Urinary bladder (tissue), 4 donors: ENCODE data around the gene LDLR. TPM values are rescaled to one million over a fixed set of nuclear protein-coding genes. Genes with fewer than 3 reads are reported as not detected.
A peak's percentile ranks its signal among the peaks of the same experiment; 100 is the strongest.
"Not testable (repeated sequence)": the region's sequence is repeated elsewhere in the genome, so short reads cannot be mapped to it uniquely, and the experiment has no call there.

Experiments used
- DNase-seq: peaks from one replicate; pipeline ENCODE4 v3.0.0-alpha.2; 2015; ENCODE audit errors: extremely low spot score
- H3K27ac ChIP-seq: one replicate; pipeline ENCODE4 v1.5.1; 2013; ENCODE audit warnings: low read depth, mild to moderate bottlenecking, moderate library complexity
- H3K36me3 ChIP-seq: one replicate; pipeline ENCODE4 v1.6.1; 2013; ENCODE audit warnings: mild to moderate bottlenecking, moderate library complexity; ENCODE audit not compliant: insufficient read depth
- H3K4me1 ChIP-seq: one replicate; pipeline ENCODE4 v1.6.1; 2013; ENCODE audit warnings: mild to moderate bottlenecking, moderate library complexity; ENCODE audit not compliant: insufficient read depth
- H3K4me3 ChIP-seq: one replicate; pipeline ENCODE4 v1.5.1; 2013; ENCODE audit warnings: low read depth, low read length
- WGBS: extraction: QIAGEN DNeasy Blood & Tissue Kit; methylation state at CpG from one replicate; pipeline ENCODE4 v1.1.7; 2013; 5-methylcytosine and 5-hydroxymethylcytosine counted together
- polyA plus RNA-seq: library from polyadenylated mRNA; stranded (reverse); fragments of 200-250 nt; gene quantifications from one replicate; pipeline ENCODE4 v1.2.3, GENCODE V29; 2013
- total RNA-seq: library from RNA; depleted of rRNA; stranded (reverse); fragments of >200 nt; gene quantifications from one replicate; pipeline ENCODE4 v1.2.3, GENCODE V29; 2014
- donor health status: healthy with polysubstance abuse.
- donor health status: healthy.

LDLR gene
- total and polyA plus RNA-seq, 2 donors = 44.9 to 48.6 TPM

GRCh38 chr19:11145536-11145924 is 56.3 kb downstream of the LDLR start:
- H3K4me1 ChIP-seq = no peaks in the 10 kb centered on the region
- no peak overlapping the region for H3K27ac ChIP-seq

DNA sequence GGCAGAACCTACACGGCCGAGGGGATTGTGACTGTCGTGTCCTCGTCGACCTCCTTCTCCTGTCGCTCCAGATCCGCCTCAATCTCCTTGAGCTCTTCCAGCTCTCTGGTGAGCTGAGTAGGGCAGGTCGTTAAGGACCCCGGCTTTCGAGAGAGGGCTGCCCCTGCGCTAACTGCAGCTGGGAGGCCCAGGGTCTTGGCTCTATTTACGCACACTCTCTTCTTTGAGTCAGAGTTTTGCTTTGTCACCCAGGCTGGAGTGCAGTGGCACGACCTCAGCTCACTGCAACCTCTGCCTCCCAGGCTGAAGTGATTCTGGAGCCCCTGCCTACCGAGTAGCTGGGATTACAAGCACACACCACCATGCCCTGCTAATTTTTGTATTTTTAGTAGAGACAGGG is 58.7 kb downstream of the LDLR start:
- no peaks in the 10 kb centered on the region for H3K4me1 ChIP-seq

More at GRCh38 chr19:11145536-11145924, 56.3 kb downstream of the LDLR start:
- 97% methylated on average over 3 of the region's 3 CpGs for WGBS
- no peak for DNase-seq
- no peak overlapping the region for H3K4me3 ChIP-seq
- no peaks in the 10 kb centered on the region for H3K36me3 ChIP-seq

DNA sequence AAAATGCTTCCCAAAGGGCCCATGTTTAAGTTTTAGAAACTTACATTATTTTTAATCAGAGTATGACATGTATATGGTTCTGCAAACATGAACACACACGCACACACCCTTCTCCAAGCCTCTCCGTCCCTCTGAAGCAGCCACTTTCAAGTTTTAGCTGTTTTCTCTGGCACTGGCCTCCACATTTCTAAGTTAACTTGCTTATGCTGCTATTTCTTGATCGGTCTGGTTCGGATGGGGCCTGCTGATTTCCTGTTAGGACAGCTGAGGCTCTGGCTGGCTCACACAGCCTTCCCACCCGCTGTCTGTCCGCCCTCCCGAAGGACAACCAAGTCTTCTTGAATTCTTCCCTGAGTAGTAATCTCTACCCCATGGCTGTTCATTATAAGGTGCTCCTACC is 61.9 kb downstream of the LDLR start:
- 41% methylated on average over 7 of the region's 7 CpGs for WGBS
- Histone ChIP-seq H3K4me1 (no peaks in the 10 kb centered on the region), H3K27ac (no peak overlapping the region), H3K4me3 (no peak overlapping the region), H3K36me3 (no peaks in the 10 kb centered on the region)
- no peak for DNase-seq

More for the DNA sequence above, 58.7 kb downstream of the LDLR start:
- DNase-seq = no peak
- Histone ChIP-seq H3K36me3 (no peaks in the 10 kb centered on the region), H3K4me3 (no peak overlapping the region), H3K27ac (no peak overlapping the region)
- 87% methylated on average over 14 of the region's 14 CpGs for WGBS

- Histone ChIP-seq H3K27ac (no peak overlapping the region), H3K4me3 (no peak overlapping the region), H3K4me1 (no peaks in the 10 kb centered on the region), H3K36me3 (no peaks in the 10 kb centered on the region)
- WGBS = 47% methylated on average over 11 of the region's 11 CpGs
- no peak for DNase-seq
These were observed 63.2 kb downstream of the LDLR start for GRCh38 chr19:11152318-11153062.

- H3K27ac ChIP-seq = no peak overlapping the region
- WGBS = 41% methylated on average over 6 of the region's 6 CpGs
These were observed 65.4 kb downstream of the LDLR start for GRCh38 chr19:11154683-11155047.

DNA sequence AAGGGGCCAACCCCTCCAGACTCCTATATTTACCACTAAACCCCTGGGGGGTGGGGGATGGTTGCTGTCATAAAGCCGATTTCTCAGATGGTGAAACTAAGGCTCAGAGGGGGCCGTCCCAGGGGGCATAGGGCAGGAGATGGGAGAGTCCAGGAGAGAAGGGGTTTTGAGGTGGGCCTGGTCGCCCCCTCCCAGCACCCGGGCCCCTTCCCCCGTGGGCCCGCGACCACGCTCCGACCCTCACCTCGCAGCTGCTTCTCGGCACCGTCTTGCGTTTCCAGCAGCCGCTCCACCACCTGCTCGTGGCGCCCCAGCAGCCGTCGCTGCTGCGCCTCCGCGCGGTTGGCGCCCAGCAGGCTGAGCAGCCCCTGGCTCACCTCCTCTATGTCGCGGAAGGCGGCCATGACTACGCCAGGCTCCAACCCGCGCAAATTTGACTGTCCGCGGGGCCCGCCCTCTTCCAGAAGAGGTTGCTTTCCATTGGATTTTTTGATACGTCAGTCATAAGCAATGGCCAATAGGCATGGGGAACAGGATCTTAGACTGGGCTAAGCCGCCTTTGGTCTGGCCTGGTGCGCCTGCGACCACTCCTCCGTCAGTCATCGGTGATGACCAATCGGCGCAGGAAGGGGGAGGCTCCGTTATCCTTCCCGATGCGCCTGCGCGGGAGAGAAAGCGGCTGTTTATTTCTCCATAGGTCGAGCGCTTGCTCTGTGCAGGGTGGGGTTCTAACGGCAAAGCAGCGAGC is 66.3 kb downstream of the LDLR start, which contains the start of gene SPC24:
SPC24 (minus strand) TSS at position 410 of the 748 bp plus-strand sequence; CDS start at position 404, 6 bp downstream.
- H3K27ac ChIP-seq = no peak within 1 kb of the TSS
- no peaks in the 10 kb centered on the region for H3K4me1 ChIP-seq
- WGBS = under 1% methylated on average over 50 of the region's 50 CpGs
- DNase-seq = peak; percentile 97
- H3K36me3 ChIP-seq = no peaks in the 10 kb centered on the region
- peak within 1 kb of the TSS; percentile 41 for H3K4me3 ChIP-seq

More at GRCh38 chr19:11154683-11155047, 65.4 kb downstream of the LDLR start:
- no peak for DNase-seq
- H3K4me3 ChIP-seq = no peak overlapping the region
- no peaks in the 10 kb centered on the region for H3K4me1 ChIP-seq
- H3K36me3 ChIP-seq = no peaks in the 10 kb centered on the region

DNA sequence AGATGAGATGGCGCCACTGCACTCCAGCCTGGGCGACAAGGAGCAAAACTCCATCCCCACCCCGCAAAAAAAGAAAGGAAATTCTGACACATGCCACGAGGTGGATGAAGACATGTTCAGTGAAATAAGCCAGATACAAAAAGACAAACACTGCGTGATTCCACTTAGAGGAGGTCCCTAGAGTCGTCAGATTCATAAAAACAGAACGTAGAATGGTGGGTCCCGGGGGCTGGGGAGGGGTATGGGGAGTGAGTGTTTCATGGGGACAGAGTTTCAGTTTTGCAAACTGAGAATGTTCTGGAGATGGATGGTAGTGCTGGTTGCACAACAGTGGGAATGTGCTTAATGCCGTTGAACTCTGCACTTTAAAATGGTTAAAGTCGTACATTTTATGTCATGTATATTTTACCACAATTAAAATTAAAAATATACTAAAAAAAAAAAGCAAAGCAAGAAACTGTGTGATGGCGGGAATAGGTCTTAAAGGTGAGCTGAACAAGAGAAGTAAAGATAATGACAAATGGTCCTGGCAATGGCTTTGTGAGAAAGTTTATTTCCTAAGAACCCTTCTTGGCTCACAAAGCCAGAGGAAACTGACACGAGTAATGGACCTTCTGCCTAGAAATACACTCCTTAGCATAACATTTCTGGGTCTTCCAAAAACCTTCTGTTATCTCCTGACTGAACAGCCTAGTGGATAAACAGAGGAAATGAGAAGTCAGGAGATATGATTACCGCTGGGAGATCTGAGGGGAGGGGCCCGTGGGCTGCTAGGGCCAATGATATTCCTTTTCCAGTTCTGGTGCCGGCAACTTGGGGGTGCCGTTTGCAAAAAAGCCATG is 70.6 kb downstream of the LDLR start:
- no peak for DNase-seq
- Histone ChIP-seq H3K4me3 (no peak overlapping the region), H3K4me1 (no peaks in the 10 kb centered on the region), H3K36me3 (no peaks in the 10 kb centered on the region), H3K27ac (peak overlapping the region; percentile 74)
- WGBS = 24% methylated on average over 16 of the region's 16 CpGs

- not testable (repeated sequence) for H3K4me3 ChIP-seq, H3K27ac ChIP-seq, H3K4me1 ChIP-seq, H3K36me3 ChIP-seq, DNase-seq
- 92% methylated on average over 2 of the region's 2 CpGs for WGBS
These were observed 71.1 kb downstream of the LDLR start for GRCh38 chr19:11160440-11160768.

DNA sequence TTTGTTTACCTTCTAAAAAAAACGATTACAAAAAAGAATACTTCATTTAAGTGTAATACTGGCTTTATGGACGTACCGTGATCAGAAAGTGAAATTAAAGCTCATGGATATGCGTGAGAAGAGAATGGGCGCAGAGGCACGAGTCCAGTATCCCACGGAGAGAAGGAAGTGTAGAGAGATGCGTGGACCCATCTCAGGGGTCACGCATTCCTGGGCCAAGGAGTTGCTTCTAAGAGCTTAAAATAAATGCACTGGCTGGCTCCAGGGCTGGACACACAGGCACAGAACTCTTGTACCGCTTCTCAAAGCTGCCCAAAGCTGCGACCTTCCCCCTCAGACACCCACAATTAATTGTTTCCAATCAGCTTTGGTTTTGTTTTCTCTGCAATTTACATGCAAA is 75.0 kb downstream of the LDLR start:
- Histone ChIP-seq H3K4me3 (no peak overlapping the region), H3K36me3 (no peaks in the 10 kb centered on the region), H3K4me1 (no peaks in the 10 kb centered on the region), H3K27ac (peak overlapping the region; percentile 75)
- no peak for DNase-seq
- WGBS = 50% methylated on average over 11 of the region's 11 CpGs

GRCh38 chr19:11164879-11165406 is 75.7 kb downstream of the LDLR start:
- WGBS = 21% methylated on average over 17 of the region's 17 CpGs
- H3K4me3 ChIP-seq = no peak overlapping the region
- peak overlapping the region; percentile 75 for H3K27ac ChIP-seq
- peak; percentile 89 for DNase-seq
- no peaks in the 10 kb centered on the region for H3K36me3 ChIP-seq
- no peaks in the 10 kb centered on the region for H3K4me1 ChIP-seq

- no peak for DNase-seq
- H3K36me3 ChIP-seq = no peaks in the 10 kb centered on the region
- H3K4me1 ChIP-seq = no peaks in the 10 kb centered on the region
- H3K27ac ChIP-seq = peak overlapping the region; percentile 59
- WGBS = 53% methylated on average over 13 of the region's 13 CpGs
- no peak overlapping the region for H3K4me3 ChIP-seq
These were observed 76.3 kb downstream of the LDLR start for GRCh38 chr19:11165486-11166030.

DNA sequence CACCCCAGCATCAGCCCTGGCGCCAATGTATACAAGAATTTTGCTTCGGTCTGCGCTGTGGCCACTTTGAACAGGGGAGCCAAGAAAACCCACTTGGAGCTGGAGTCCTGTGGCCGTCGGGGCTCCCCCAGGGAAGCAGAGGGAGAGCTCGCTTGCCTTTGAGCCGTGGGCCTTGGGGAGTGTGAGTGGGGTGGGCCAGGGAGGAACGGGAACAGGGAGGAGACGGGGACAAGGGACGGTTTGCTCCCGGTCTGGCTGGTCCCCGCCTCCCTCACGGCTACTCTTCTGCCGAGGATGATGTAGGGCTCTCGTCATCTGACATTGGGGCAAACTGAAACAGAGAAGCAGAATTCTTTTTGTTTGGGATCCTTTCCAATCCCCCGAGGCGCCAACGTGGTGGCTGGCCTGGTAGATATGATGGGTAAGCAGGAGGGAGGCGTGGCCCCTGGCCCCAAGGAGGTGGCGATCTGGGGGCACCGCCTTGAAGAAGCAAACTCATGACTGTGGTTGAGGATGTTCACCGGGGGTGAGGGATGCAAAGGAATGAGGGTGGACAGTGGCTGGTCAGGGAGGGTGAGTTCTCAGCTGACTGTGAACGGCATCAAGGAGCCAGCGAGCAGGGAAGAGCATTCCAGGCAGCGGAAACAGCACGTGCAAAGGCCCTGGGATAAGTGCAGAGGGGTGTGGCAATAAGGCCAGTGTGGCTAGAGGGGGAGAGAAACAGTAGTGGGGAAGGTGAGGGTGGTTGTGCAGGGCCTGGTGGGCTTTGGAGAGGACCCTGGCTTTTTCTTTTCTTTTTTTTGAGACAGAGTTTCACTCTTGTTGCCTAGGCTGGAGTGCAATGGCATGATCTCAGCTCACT is 77.2 kb downstream of the LDLR start:
- H3K4me1 ChIP-seq = no peaks in the 10 kb centered on the region
- H3K4me3 ChIP-seq = no peak overlapping the region
- peak; percentile 39 for DNase-seq
- WGBS = 38% methylated on average over 26 of the region's 26 CpGs
- H3K36me3 ChIP-seq = no peaks in the 10 kb centered on the region
- H3K27ac ChIP-seq = peak overlapping the region; percentile 63
